Measurements from ENCODE around the gene CTRL. TPM values are rescaled to one million over a fixed set of nuclear protein-coding genes. Genes with fewer than 3 reads are reported as not detected.

The CTRL gene
- total RNA-seq, 6 experiments from 2014 or later: 0.12 to 0.49 (median 0.44) TPM; not detected in 3

DNA sequence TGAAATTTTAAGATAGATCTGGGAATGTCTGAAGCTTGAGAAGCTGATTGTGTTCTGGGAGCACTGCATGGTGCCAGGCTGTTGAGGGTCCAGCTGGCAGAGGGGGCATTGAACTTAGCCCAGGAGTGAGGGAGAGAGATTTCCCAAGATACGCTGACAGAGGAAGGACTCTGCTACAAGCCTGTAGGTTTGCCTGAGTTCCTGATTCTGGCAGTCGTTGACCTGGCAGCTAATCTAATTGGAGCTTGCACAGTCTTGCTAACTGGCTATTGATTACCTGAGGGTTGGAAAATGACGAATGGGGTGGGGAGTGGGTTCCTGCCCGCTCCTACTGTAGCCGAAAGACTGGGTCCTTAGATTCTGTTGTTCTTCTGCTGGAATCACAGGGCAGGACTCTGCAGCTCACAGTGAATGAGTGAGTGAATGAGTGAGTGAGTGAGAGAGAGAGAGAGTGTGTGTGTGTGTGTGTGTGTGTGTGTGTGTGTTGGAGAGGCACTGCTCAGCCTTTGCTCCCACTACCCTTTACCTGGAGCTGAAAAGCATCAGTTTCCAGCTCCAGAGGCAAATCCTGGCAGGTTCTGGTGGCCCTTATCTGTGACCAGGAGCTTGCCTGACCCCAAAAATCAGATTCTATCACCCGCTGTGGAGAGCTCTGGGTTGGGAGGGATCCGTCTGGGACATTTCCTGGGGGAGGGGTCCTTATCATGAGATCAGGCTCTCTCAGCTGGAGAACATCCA lies 16.7 kb downstream of the CTRL start:
- peak overlapping the region in 2 of 3 donors; percentile 26 to 68 for H3K27ac ChIP-seq
- peaks cover 0 to 10% (median 0%) of the 10 kb centered on the region in 4 donors for H3K36me3 ChIP-seq
- H3K27me3 ChIP-seq: no peaks in the 10 kb centered on the region
- intact Hi-C loops (cut with DNase I): no loop called here
- H3K4me3 ChIP-seq: no peak overlapping the region
- TF ChIP-seq POLR2A (IDR thresholded peaks at IDR 0.05): no peak
- TF ChIP-seq, protein P1, sequence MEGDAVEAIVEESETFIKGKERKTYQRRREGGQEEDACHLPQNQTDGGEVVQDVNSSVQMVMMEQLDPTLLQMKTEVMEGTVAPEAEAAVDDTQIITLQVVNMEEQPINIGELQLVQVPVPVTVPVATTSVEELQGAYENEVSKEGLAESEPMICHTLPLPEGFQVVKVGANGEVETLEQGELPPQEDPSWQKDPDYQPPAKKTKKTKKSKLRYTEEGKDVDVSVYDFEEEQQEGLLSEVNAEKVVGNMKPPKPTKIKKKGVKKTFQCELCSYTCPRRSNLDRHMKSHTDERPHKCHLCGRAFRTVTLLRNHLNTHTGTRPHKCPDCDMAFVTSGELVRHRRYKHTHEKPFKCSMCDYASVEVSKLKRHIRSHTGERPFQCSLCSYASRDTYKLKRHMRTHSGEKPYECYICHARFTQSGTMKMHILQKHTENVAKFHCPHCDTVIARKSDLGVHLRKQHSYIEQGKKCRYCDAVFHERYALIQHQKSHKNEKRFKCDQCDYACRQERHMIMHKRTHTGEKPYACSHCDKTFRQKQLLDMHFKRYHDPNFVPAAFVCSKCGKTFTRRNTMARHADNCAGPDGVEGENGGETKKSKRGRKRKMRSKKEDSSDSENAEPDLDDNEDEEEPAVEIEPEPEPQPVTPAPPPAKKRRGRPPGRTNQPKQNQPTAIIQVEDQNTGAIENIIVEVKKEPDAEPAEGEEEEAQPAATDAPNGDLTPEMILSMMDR (IDR thresholded peaks at IDR 0.05): no peak
- no peaks in the 10 kb centered on the region for H3K9me3 ChIP-seq
- DNase-seq (peak in 1 of 3 donors; percentile 77), ATAC-seq (peak; percentile 48 to 70 (median 67))
- WGBS (ENCODE audit: insufficient coverage, low coverage, low lambda C conversion rate, missing lambda C conversion rate): 19% methylated on average over 6 of the region's 7 CpGs
- peaks cover 0 to 27% (median 13%) of the 10 kb centered on the region in 4 donors for H3K4me1 ChIP-seq

DNA sequence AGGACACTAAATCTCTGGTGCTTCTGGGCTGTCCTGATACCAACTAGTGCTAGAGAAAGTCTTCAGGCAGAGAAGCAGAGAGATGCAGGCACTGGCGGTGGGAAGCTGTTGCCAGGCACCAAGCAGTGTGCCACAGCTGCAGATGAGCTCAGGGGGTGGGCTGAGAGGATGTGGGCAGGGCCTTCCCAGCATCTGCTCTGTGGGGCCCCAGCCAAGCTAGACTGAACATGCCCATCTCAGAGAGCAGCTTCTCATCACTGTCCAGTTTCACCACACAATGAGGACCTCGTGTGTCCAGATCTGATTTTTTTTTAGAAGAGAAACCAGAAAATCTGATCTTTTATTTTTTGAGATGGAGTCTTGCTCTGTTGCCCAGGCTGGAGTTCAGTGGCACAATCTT lies 21.5 kb downstream of the CTRL start:
- ATAC-seq (no peak), DNase-seq (no peak)
- Histone ChIP-seq H3K4me3 (no peak overlapping the region), H3K9me3 (no peaks in the 10 kb centered on the region), H3K36me3 (peaks cover 0 to 21% (median 7%) of the 10 kb centered on the region in 4 donors), H3K27me3 (no peaks in the 10 kb centered on the region), H3K27ac (no peak overlapping the region), H3K4me1 (peaks cover 0 to 37% (median 18%) of the 10 kb centered on the region in 4 donors)
- intact Hi-C loops (cut with DNase I): no loop called here
- TF ChIP-seq, protein P1 (IDR thresholded peaks at IDR 0.05): no peak
- TF ChIP-seq POLR2A (IDR thresholded peaks at IDR 0.05): no peak
- no CpG with 5 or more reads among the region's 2 CpGs for WGBS (ENCODE audit: insufficient coverage, low coverage, low lambda C conversion rate, missing lambda C conversion rate)

DNA sequence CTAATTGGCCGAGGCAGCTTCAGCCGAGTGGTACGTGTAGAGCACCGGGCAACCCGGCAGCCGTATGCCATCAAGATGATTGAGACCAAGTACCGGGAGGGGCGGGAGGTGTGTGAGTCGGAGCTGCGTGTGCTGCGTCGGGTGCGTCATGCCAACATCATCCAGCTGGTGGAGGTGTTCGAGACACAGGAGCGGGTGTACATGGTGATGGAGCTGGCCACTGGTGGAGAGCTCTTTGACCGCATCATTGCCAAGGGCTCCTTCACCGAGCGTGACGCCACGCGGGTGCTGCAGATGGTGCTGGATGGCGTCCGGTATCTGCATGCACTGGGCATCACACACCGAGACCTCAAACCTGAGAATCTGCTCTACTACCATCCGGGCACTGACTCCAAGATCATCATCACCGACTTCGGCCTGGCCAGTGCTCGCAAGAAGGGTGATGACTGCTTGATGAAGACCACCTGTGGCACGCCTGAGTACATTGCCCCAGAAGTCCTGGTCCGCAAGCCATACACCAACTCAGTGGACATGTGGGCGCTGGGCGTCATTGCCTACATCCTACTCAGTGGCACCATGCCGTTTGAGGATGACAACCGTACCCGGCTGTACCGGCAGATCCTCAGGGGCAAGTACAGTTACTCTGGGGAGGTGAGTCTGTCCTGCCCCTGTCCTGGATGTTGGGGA lies 22.5 kb downstream of the CTRL start:
- no peak for ATAC-seq
- TF ChIP-seq, protein P1 (IDR thresholded peaks at IDR 0.05): no peak
- TF ChIP-seq POLR2A (IDR thresholded peaks at IDR 0.05): no peak
- intact Hi-C loops (cut with DNase I): no loop called here

DNA sequence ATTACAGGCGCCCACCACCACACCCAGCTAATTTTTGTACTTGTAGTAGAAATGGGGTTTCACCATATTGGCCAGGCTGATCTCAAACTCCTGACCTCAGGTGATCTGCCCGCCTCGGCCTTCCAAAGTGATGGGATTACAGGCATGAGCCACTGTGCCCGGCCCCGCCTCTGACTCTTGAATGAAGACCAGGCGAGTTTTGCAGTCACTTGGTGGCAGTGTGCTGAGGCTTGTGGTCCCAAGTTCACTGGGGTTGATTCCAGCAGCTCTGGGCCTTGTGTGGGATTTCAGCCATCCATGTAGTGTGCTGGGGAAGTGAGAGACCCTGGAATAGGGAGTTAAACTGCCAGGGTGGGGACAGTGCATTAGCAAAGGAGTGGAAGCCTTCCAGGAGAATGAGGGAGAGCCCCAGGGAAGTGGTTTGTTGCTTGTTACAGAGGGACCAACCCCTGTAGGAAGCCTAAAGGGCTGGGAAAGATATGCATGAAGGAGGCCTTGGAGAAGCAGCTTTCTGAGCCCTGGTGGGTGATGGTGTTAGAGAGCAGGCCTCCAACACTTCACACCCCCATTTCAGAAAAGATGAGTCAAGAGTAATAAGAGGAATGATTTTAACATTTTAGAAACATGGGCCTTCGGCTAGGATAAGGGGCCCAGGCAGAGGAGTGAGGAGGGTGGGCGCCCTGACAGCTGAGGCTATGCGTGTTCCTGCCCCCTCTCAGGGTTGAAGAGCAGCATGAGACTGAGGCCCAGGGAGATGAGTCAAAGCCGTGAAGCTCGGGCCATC lies 24.1 kb downstream of the CTRL start:
- no peaks in the 10 kb centered on the region for H3K27me3 ChIP-seq
- H3K4me1 ChIP-seq: peaks cover 0 to 28% (median 14%) of the 10 kb centered on the region in 4 donors
- TF ChIP-seq, protein P1 (IDR thresholded peaks at IDR 0.05): peak in 1 of 4 donors; percentile 27
- TF ChIP-seq POLR2A (IDR thresholded peaks at IDR 0.05): no peak
- peak overlapping the region in 2 of 3 donors; percentile 53 to 59 for H3K27ac ChIP-seq
- DNase-seq (peak; percentile 63 to 86 (median 83)), ATAC-seq (peak; percentile 89 to 96 (median 92))
- intact Hi-C loops (cut with DNase I): no loop called here
- peaks cover 0 to 19% (median 7%) of the 10 kb centered on the region in 4 donors for H3K36me3 ChIP-seq
- no peak overlapping the region for H3K4me3 ChIP-seq
- no peaks in the 10 kb centered on the region for H3K9me3 ChIP-seq
- WGBS (ENCODE audit: insufficient coverage, low coverage, low lambda C conversion rate, missing lambda C conversion rate): 48% methylated on average over 5 of the region's 11 CpGs

More for the DNA sequence above, 22.5 kb downstream of the CTRL start:
- Histone ChIP-seq H3K36me3 (peaks cover 0 to 21% (median 7%) of the 10 kb centered on the region in 4 donors), H3K4me3 (no peak overlapping the region), H3K9me3 (no peaks in the 10 kb centered on the region), H3K27me3 (no peaks in the 10 kb centered on the region), H3K4me1 (peaks cover 0 to 28% (median 14%) of the 10 kb centered on the region in 4 donors), H3K27ac (no peak overlapping the region)
- DNase-seq: no peak
- WGBS (ENCODE audit: insufficient coverage, low coverage, low lambda C conversion rate, missing lambda C conversion rate): 100% methylated on average over 1 of the region's 36 CpGs
